Stimulated activated CD8-positive, alpha-beta memory T cell treated with anti-CD3 and anti-CD28 coated beads, Interleukin-15, amount 100 ng/mL, for 24 hours (primary cell): ENCODE results near the gene GAGE12E.
"Not testable (repeated sequence)": the region's sequence is repeated elsewhere in the genome, so short reads cannot be mapped to it uniquely, and the experiment has no call there.

ENCODE experiments used
- DNase-seq: peaks from one replicate; pipeline ENCODE4 v3.0.0-alpha.2; 2020; ENCODE audit warnings: low read depth

GAGE12E gene, protein sequence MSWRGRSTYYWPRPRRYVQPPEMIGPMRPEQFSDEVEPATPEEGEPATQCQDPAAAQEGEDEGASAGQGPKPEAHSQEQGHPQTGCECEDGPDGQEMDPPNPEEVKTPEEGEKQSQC

DNA sequence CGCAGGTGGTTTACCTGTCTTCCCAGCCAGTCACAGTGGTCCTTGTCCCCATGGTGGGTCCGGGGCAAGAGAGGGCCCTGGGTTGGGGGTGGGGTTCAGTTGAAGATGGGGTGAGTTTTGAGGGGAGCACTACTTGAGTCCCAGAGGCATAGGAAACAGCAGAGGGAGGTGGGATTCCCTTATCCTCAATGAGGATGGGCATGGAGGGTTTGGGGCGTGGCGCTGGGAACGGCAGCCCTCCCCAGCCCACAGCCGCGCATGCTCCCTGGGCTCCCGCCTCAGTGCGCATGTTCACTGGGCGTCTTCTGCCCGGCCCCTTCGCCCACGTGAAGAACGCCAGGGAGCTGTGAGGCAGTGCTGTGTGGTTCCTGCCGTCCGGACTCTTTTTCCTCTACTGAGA, at the start of gene GAGE12E:
TSS of gene GAGE12E (plus strand) at position 301 of the 400 bp plus-strand sequence. CDS start 1,155 bp downstream, outside the sequence.
- DNase-seq = not testable (repeated sequence)

DNA sequence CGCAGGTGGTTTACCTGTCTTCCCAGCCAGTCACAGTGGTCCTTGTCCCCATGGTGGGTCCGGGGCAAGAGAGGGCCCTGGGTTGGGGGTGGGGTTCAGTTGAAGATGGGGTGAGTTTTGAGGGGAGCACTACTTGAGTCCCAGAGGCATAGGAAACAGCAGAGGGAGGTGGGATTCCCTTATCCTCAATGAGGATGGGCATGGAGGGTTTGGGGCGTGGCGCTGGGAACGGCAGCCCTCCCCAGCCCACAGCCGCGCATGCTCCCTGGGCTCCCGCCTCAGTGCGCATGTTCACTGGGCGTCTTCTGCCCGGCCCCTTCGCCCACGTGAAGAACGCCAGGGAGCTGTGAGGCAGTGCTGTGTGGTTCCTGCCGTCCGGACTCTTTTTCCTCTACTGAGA, 19.2 kb upstream of the GAGE12E start, which contains the start of gene GAGE12C:
TSS of gene GAGE12C (plus strand) at position 301 of the 400 bp plus-strand sequence. CDS start 1,155 bp downstream, outside the sequence.
- not testable (repeated sequence) for DNase-seq

DNA sequence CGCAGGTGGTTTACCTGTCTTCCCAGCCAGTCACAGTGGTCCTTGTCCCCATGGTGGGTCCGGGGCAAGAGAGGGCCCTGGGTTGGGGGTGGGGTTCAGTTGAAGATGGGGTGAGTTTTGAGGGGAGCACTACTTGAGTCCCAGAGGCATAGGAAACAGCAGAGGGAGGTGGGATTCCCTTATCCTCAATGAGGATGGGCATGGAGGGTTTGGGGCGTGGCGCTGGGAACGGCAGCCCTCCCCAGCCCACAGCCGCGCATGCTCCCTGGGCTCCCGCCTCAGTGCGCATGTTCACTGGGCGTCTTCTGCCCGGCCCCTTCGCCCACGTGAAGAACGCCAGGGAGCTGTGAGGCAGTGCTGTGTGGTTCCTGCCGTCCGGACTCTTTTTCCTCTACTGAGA, 9.7 kb upstream of the GAGE12E start, which contains the start of gene GAGE12D:
TSS of gene GAGE12D (plus strand) at position 301 of the 400 bp plus-strand sequence. CDS start 1,155 bp downstream, outside the sequence.
- not testable (repeated sequence) for DNase-seq

DNA sequence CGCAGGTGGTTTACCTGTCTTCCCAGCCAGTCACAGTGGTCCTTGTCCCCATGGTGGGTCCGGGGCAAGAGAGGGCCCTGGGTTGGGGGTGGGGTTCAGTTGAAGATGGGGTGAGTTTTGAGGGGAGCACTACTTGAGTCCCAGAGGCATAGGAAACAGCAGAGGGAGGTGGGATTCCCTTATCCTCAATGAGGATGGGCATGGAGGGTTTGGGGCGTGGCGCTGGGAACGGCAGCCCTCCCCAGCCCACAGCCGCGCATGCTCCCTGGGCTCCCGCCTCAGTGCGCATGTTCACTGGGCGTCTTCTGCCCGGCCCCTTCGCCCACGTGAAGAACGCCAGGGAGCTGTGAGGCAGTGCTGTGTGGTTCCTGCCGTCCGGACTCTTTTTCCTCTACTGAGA, 9.5 kb downstream of the GAGE12E start, which contains the start of gene GAGE12F:
TSS of gene GAGE12F (plus strand) at position 301 of the 400 bp plus-strand sequence. CDS start 1,155 bp downstream, outside the sequence.
- not testable (repeated sequence) for DNase-seq

DNA sequence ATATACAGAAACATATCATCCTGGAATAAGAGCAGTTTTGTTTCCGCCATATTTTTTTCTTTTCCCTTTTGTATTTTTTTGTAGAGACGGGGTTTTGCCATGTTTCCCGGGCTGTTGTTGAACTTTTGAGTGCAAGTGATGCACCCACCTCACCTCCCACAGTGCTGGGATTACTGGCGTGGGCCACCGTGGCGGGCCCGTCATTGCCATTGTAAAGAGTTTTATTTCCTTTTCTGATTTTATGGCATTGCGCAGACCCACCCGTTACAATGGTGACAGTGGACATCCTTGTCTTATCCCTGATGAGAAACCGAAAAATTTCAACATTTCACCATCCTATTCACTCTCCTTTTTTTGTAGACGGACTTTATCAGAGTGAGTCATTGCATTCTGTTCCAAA, 17.6 kb downstream of the GAGE12E start:
- not testable (repeated sequence) for DNase-seq

DNA sequence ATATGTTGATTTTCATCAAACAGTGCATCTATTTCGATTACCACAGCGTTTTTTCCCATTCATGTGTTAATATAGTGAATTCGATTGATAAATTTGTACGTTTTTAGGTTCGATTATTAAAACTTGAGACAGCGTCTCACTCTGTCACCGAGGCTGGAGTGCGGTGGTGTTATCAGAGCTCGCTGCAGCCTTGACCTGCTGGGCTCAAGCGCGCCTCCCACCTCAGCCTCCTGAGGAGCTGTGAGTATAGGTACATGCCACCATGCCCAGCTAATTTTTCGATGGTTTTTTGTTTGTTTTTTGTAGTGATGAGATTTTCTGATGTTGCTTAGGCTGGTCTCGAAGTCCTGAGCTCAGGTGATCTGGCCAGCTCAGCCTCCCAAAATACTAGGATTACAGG, 18.1 kb downstream of the GAGE12E start:
- DNase-seq = not testable (repeated sequence)

DNA sequence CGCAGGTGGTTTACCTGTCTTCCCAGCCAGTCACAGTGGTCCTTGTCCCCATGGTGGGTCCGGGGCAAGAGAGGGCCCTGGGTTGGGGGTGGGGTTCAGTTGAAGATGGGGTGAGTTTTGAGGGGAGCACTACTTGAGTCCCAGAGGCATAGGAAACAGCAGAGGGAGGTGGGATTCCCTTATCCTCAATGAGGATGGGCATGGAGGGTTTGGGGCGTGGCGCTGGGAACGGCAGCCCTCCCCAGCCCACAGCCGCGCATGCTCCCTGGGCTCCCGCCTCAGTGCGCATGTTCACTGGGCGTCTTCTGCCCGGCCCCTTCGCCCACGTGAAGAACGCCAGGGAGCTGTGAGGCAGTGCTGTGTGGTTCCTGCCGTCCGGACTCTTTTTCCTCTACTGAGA, 19.0 kb downstream of the GAGE12E start, which contains the start of gene GAGE12G:
TSS of gene GAGE12G (plus strand) at position 301 of the 400 bp plus-strand sequence. CDS start 1,155 bp downstream, outside the sequence.
- not testable (repeated sequence) for DNase-seq

DNA sequence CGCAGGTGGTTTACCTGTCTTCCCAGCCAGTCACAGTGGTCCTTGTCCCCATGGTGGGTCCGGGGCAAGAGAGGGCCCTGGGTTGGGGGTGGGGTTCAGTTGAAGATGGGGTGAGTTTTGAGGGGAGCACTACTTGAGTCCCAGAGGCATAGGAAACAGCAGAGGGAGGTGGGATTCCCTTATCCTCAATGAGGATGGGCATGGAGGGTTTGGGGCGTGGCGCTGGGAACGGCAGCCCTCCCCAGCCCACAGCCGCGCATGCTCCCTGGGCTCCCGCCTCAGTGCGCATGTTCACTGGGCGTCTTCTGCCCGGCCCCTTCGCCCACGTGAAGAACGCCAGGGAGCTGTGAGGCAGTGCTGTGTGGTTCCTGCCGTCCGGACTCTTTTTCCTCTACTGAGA, 28.6 kb downstream of the GAGE12E start, which contains the start of gene GAGE12H:
TSS of gene GAGE12H (plus strand) at position 301 of the 400 bp plus-strand sequence. CDS start 1,155 bp downstream, outside the sequence.
- not testable (repeated sequence) for DNase-seq

DNA sequence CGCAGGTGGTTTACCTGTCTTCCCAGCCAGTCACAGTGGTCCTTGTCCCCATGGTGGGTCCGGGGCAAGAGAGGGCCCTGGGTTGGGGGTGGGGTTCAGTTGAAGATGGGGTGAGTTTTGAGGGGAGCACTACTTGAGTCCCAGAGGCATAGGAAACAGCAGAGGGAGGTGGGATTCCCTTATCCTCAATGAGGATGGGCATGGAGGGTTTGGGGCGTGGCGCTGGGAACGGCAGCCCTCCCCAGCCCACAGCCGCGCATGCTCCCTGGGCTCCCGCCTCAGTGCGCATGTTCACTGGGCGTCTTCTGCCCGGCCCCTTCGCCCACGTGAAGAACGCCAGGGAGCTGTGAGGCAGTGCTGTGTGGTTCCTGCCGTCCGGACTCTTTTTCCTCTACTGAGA, 38.1 kb downstream of the GAGE12E start, which contains the start of gene GAGE2A:
TSS of gene GAGE2A (plus strand) at position 301 of the 400 bp plus-strand sequence. CDS start 1,155 bp downstream, outside the sequence.
- not testable (repeated sequence) for DNase-seq

DNA sequence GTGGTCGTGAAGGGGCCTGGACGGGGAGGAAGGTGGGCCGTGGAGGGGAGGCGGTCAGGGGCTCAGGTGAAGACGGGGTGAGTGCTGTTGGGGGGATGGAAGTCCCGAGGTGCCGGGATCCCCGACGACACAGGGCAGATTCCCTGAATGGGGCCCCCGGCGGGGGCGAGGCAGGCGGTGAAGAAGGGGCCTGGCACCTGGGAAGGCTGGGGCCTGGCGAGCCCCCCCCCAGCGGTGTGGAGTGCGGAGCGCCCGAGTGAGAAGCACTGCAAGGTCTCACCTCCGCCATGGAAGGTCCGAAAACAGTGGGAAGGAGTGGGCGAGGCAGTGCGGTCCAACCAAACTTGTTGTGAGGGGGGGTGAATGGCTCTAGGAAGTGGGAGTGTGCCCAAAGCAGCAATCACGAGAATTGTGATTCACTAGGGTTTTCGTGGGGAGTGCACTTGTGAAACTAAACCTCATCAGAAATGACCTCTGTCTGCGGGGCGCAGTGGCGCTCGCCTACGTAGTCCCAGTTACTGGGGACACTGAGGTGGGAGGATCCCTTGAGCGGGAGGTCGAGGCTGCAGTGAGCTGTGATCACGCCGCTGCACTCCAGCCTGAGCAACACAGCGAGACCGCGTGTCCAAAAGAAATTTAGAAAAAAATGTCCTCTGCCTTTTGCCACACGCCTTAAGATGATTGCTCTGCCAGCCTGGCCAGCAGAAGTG, 38.8 kb downstream of the GAGE12E start:
- DNase-seq = not testable (repeated sequence)

DNA sequence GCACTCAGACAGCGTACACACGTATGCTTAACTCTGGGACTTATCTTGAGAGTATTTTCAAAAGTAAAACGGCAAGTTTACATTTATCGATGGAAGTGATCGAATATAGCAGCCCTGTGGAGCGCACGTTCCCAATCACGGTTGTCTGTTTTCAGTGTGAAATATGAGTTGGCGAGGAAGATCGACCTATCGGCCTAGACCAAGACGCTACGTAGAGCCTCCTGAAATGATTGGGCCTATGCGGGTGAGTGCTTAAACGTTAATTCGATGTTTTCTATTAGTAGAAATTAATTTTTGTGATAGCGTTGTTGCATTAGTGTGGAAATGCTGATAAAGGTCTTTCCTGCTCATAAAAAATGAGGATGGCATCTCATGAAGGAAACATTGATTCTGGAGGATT, 39.4 kb downstream of the GAGE12E start:
- DNase-seq = not testable (repeated sequence)

DNA sequence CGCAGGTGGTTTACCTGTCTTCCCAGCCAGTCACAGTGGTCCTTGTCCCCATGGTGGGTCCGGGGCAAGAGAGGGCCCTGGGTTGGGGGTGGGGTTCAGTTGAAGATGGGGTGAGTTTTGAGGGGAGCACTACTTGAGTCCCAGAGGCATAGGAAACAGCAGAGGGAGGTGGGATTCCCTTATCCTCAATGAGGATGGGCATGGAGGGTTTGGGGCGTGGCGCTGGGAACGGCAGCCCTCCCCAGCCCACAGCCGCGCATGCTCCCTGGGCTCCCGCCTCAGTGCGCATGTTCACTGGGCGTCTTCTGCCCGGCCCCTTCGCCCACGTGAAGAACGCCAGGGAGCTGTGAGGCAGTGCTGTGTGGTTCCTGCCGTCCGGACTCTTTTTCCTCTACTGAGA, 47.6 kb downstream of the GAGE12E start, which contains the start of gene GAGE1:
TSS of gene GAGE1 (plus strand) at position 301 of the 400 bp plus-strand sequence. CDS start 1,155 bp downstream, outside the sequence.
- not testable (repeated sequence) for DNase-seq
